ENCODE data around the gene IL17RC.

Gene IL17RC

DNA sequence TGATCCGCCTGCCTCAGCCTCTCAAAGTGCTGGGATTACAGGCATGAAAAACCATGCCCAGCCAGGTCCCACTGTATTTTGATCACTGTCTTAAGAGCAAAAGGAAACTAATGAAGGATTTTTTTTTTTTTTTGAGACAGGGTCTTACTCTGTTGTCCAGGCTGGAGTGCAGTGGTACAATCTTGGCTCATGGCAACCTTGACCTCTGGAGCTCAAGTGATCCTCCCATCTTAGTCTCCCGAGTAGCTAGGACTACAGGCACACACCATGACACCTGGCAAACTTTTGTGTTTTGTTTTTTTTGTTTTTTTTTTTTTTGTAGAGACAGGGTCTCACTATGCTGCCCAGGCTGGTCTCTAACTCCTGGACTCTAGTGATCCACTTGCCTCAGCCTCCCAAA lies 63.4 kb downstream of the IL17RC start:
- H3K27me3 ChIP-seq (ENCODE audit: low read depth), result no peaks in the 10 kb centered on the region
- in situ Hi-C loops (cut with MboI; ENCODE audit: low sequenced_read_pairs), result no loop called here
- peaks cover 12% of the 10 kb centered on the region for H3K36me3 ChIP-seq (replicated peaks)
- DNase-seq (ENCODE audit: low spot score in 2 of 2), result no peak
- no peaks in the 10 kb centered on the region for H3K4me1 ChIP-seq
- no peaks in the 10 kb centered on the region for H3K9me3 ChIP-seq
- no peak overlapping the region for H3K4me3 ChIP-seq
